Measurements from ENCODE around the gene ITGB8. TPM values are rescaled to one million over a fixed set of nuclear protein-coding genes. Genes with fewer than 3 reads are reported as not detected.

Gene ITGB8
- total and polyA plus RNA-seq, 9 of the 15 experiments (the other 6 are each of a cell fraction or from before 2014, with no cell fraction given): under 0.01 to 0.03 (median 0.02) TPM; not detected in 6

- intact Hi-C loops (cut with micrococcal nuclease): no loop called here
- no peaks in the 10 kb centered on the region for H3K9me1 ChIP-seq (ENCODE audit: control insufficient read depth, insufficient read depth, low read length)
- H3K4me3 ChIP-seq: no peak overlapping the region
- no peak for FAIRE-seq
- H3K9me3 ChIP-seq (replicated peaks; ENCODE audit: control insufficient read depth, insufficient read depth, low read depth, low read length): no peaks in the 10 kb centered on the region
- H3K27me3 ChIP-seq (ENCODE audit: control insufficient read depth in 2 of 2, insufficient read depth in 2 of 2, low read length in 2 of 2): no peaks in the 10 kb centered on the region
- H4K20me1 ChIP-seq (replicated peaks; ENCODE audit: control insufficient read depth, insufficient read depth, low read length): no peaks in the 10 kb centered on the region
- no peak overlapping the region for H3K27ac ChIP-seq (ENCODE audit: extremely low read depth, low read depth, low read length)
- peaks cover 0 to 3% of the 10 kb centered on the region in 2 experiments; a peak in 3 of 5 replicates for H3K4me1 ChIP-seq (replicated peaks in 1 of 2; ENCODE audit: control insufficient read depth in 2 of 2, insufficient read depth in 2 of 2, low read length in 2 of 2)
- ChIA-PET CTCF (ENCODE audit: low intra/inter-chr PET ratio) (no interaction called here), POLR2A (interaction anchor here (1.0 kb wide), 1 partner anchor 9 kb away, joined by 4 read pairs; no protein-coding TSS in a partner anchor)
- H3K9ac ChIP-seq (ENCODE audit: insufficient read depth in 1 of 2, low read depth in 2 of 2, low read length in 2 of 2): no peak overlapping the region
- no peak for DNase-seq (ENCODE audit: extremely low read depth in 1 of 4, low spot score in 3 of 4)
- no peak overlapping the region for H3K4me2 ChIP-seq (ENCODE audit: insufficient read depth, low read length)
- H2AFZ ChIP-seq (ENCODE audit: low read depth, low read length): peak overlapping the region; percentile 54
- ATAC-seq: no peak; the same call in 2 of the 3 replicates
- 31% methylated on average over 1 of the region's 1 CpG for WGBS (ENCODE audit: insufficient coverage, low coverage, missing lambda C conversion rate)
- H3K79me2 ChIP-seq (ENCODE audit: control insufficient read depth, insufficient read depth, low read length): no peaks in the 10 kb centered on the region
- in situ Hi-C loops (cut with MboI): no loop called here
- BruUV-seq (replicated peaks): no TSS peak
- no peaks in the 10 kb centered on the region for H3K36me3 ChIP-seq (ENCODE audit: control insufficient read depth, insufficient read depth, low read length)
- TF ChIP-seq FOSL1 (tag; conservative IDR thresholded peaks at IDR 0.05) (no peak), HNRNPK (IDR thresholded peaks at IDR 0.05; ENCODE audit: low read depth, low read length, poor library complexity, severe bottlenecking) (no peak), ID3 (CRISPR knock-in tag; IDR thresholded peaks at IDR 0.05) (no peak), ID3 (tag; IDR thresholded peaks at IDR 0.05) (no peak), ARID1B (IDR thresholded peaks at IDR 0.05) (no peak), KDM1A (IDR thresholded peaks at IDR 0.05) (no peak), ZNF79 (CRISPR knock-in tag; IDR thresholded peaks at IDR 0.05; ENCODE audit: low read depth) (no peak), TCF7 (IDR thresholded peaks at IDR 0.05; ENCODE audit: borderline replicate concordance) (no peak), FOXJ2 (tag; IDR thresholded peaks at IDR 0.05) (no peak), ZNF561 (CRISPR knock-in tag; conservative IDR thresholded peaks at IDR 0.05) (no peak), ZNF511 (CRISPR knock-in tag; IDR thresholded peaks at IDR 0.05) (no peak), IRF1 (CRISPR knock-in tag; IDR thresholded peaks at IDR 0.05; ENCODE audit: borderline replicate concordance) (no peak), ZBTB11 (CRISPR knock-in tag; IDR thresholded peaks at IDR 0.05) (no peak), ZSCAN32 (CRISPR knock-in tag; IDR thresholded peaks at IDR 0.05) (no peak), TAF7 (tag; IDR thresholded peaks at IDR 0.05) (no peak)
- TF ChIP-seq, protein P1, sequence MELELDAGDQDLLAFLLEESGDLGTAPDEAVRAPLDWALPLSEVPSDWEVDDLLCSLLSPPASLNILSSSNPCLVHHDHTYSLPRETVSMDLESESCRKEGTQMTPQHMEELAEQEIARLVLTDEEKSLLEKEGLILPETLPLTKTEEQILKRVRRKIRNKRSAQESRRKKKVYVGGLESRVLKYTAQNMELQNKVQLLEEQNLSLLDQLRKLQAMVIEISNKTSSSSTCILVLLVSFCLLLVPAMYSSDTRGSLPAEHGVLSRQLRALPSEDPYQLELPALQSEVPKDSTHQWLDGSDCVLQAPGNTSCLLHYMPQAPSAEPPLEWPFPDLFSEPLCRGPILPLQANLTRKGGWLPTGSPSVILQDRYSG (tag; conservative IDR thresholded peaks at IDR 0.05; ENCODE audit: low read depth): no peak
These were observed 32.2 kb upstream of the ITGB8 start for GRCh38 chr7:20298486-20298901.
